ENCODE data around the gene CEP250.

CEP250 gene

GRCh38 chr20:35467339-35468224 is 12.2 kb downstream of the CEP250 start (continued):
- TF ChIP-seq TSHZ1 (tag by site-specific recombination; IDR thresholded peaks at IDR 0.05; ENCODE audit: borderline replicate concordance) (peak; percentile 74; the same call in 1 of the 2 replicates), ZNF24 (tag by site-specific recombination; IDR thresholded peaks at IDR 0.05) (no peak), ZNF48 (tag by site-specific recombination; IDR thresholded peaks at IDR 0.05) (no peak), SALL2 (tag by site-specific recombination; IDR thresholded peaks at IDR 0.05; ENCODE audit: borderline replicate concordance) (no peak), PRDM10 (tag by site-specific recombination; IDR thresholded peaks at IDR 0.05) (peak; percentile 79), SP7 (tag by site-specific recombination; IDR thresholded peaks at IDR 0.05) (peak; percentile 89), ZNF692 (tag by site-specific recombination; IDR thresholded peaks at IDR 0.05) (peak; percentile 31; the same call in 1 of the 2 replicates), ZNF175 (tag by site-specific recombination; IDR thresholded peaks at IDR 0.05) (no peak), ZNF341 (tag by site-specific recombination; IDR thresholded peaks at IDR 0.05; ENCODE audit: low read depth) (peak; percentile 98), ZNF214 (tag by site-specific recombination; IDR thresholded peaks at IDR 0.05; ENCODE audit: borderline replicate concordance) (no peak), BCL11B (tag by site-specific recombination; IDR thresholded peaks at IDR 0.05; ENCODE audit: low read depth) (no peak), ZBTB48 (tag by site-specific recombination; IDR thresholded peaks at IDR 0.05) (0 out of 2 replicates have a peak, but pooled peaks have one; percentile 49), ZNF280C (tag by site-specific recombination; IDR thresholded peaks at IDR 0.05) (no peak), ZNF571 (tag by site-specific recombination; IDR thresholded peaks at IDR 0.05) (no peak), PRDM4 (tag by site-specific recombination; IDR thresholded peaks at IDR 0.05) (no peak), ZBTB8A (tag by site-specific recombination; IDR thresholded peaks at IDR 0.05) (peak; percentile 48; the same call in 1 of the 2 replicates), PRDM6 (tag by site-specific recombination; IDR thresholded peaks at IDR 0.05) (peak; percentile 90), ZNF211 (tag by site-specific recombination; IDR thresholded peaks at IDR 0.05; ENCODE audit: low read depth) (no peak), ZNF398 (tag by site-specific recombination; IDR thresholded peaks at IDR 0.05) (peak; percentile 56), ZNF548 (tag by site-specific recombination; IDR thresholded peaks at IDR 0.05) (no peak)

Data from HEK293 (cell line).